GM12873 (cell line): ENCODE measurements around the gene MAD2L2.

ENCODE experiments used
- TF ChIP-seq, protein P1 (sequence below): IDR thresholded peaks from 2 replicates; pipeline ENCODE4 v1.5.1; 2012; ENCODE audit warnings: low read depth, mild to moderate bottlenecking, moderate library complexity, low read length, control low read depth; ENCODE audit not compliant: insufficient read depth; ENCODE audit errors: missing control alignments

The MAD2L2 gene

DNA sequence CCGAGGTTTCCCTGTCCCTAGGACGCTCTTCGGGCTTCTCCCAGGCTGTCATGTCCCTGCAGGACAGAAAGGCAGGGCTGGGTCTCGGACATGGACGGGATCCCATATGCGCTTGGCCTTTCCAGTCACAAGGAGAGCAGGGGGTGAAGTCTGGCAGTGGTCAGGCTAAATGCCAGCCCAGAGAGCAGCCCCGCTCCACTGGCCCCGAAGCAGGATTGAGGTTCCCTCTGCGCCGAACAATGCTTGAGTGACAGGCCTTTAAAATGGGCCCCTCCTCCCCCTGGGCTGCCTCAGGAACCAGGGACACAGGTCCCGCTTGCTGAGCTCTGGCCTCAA is 23.2 kb upstream of the MAD2L2 start:
- TF ChIP-seq, protein P1, sequence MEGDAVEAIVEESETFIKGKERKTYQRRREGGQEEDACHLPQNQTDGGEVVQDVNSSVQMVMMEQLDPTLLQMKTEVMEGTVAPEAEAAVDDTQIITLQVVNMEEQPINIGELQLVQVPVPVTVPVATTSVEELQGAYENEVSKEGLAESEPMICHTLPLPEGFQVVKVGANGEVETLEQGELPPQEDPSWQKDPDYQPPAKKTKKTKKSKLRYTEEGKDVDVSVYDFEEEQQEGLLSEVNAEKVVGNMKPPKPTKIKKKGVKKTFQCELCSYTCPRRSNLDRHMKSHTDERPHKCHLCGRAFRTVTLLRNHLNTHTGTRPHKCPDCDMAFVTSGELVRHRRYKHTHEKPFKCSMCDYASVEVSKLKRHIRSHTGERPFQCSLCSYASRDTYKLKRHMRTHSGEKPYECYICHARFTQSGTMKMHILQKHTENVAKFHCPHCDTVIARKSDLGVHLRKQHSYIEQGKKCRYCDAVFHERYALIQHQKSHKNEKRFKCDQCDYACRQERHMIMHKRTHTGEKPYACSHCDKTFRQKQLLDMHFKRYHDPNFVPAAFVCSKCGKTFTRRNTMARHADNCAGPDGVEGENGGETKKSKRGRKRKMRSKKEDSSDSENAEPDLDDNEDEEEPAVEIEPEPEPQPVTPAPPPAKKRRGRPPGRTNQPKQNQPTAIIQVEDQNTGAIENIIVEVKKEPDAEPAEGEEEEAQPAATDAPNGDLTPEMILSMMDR = no peak

DNA sequence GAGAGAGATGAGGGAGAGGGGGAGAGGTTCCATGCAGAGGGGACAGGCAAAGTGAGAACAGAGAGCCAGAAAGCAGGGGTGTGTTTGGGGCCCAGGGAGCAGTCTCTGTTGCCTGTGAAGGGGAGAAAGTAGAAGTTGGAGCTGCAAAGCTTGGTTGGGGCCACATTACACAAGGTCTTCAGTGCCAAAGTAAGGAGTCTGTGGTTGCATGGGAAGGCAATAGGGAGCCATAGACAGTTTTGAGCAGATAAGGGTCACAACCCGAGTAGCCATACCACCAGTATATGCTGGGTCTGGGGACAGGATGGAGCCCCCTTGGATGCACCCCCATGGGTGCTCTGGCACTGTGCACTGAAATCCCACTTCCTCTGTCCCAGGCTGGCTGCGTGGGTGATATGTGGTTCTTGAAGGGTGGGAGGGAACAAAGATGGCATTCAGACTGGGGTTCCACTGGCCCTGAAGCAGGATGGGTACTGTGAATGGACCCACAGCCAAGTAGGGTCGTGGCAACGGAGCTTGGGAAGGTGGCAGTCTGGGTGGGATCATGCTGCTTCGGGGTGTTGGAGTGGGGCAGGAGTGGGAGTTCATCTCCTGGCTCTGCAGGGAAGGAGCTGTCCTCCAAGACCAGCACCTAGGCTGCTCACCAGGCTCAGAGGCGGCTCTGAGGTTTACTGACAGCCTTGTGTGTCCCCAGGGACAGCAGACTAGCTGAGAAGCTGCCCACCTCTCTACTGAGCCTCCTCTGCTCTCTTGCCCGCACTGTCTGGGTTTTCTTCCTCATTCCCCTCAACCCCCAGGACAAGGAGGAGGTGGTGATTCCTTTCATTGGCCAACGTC is 22.6 kb upstream of the MAD2L2 start:
- TF ChIP-seq, protein P1 = no peak

DNA sequence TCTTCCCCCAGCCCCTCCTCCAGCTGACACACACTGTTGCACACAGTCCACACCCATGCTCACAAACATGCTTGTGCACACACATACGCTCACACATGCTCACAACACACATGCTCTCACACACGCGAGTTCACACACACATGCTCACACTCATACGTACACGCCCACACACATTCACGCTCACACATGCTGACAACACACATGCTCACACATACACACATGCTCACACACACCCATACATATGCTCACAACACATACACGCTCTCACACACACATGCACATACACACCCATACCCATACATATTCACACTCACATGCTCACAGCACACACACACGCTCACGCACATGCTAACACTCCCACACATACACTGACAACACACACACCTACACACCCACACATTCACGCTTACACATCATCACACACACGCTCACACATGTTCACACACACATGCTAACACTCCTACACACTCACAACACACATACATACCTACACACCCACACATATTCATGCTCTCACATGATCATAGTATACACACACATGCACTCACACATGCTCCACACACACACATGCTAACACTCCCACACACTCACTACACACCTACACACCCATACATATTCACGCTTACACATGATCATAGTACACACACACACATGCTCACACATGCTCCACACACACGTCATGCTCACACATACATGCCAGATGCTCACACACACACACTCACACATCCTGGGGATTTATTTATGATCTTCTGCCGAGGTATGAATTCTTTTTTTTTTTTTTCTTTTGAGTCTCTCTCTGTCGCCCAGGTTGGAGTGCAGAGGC is 21.2 kb upstream of the MAD2L2 start:
- TF ChIP-seq, protein P1 = no peak

DNA sequence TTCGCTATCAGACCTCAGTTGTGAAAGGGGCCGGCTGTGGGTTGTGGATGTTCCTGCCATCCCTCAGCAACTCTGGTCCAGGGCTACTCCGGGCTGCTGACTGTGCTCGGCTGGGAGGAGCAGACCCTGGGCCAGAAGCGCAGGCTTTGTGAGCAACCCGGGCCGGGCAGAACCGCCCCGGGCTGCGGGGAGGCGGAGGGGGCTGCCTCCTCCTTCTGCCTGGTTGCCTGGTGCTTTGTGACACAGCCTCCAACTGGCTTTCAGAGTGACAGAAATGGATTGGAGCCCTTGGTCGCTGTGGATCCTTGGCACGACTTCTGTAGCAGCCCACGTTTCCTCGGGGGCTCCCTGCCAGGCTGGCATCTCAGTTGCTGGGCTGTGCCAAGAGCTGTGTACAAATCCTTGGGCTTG is 20.6 kb upstream of the MAD2L2 start:
- TF ChIP-seq, protein P1 = no peak

DNA sequence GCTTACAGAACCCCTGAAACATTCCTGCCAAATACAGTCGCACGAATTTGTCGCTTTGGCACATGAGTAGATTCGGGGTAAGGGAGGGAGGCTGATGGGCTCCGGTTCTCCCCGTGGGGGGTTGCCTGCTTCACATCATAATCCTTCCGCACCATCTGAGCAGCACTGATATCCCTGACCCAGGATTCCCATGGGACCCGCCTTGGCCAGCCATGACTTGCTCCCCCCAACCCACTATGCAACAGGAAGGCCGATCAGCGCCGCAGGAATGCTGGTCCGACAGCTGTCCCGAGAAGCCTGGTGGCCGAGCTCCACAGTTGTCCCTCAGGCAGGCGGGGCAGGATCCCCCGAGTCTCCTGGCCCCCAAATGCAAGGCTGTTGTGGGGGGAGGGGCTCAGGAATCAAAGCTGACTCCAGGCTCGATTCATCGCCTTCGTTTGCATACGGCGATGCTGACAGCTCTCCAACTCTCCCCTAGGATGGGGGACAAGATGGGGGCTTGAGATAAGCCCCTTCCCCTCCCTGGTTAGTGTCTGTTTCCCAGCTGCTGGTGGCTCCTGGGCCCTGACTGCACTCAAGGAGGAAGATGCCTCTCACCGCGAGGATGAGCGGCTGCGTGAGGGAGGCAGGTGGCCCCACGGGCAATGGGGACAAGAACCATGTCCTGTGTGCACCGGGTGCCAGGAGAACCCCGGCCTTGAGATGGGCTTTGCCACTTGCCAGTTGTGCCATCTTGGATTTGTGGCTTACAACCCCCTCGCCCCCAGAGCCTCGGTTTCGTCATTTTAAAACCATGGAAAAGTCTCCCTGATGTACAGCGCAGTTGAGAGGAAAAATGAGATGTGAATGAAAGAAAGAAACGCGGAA is 19.9 kb upstream of the MAD2L2 start:
- TF ChIP-seq, protein P1 = no peak

DNA sequence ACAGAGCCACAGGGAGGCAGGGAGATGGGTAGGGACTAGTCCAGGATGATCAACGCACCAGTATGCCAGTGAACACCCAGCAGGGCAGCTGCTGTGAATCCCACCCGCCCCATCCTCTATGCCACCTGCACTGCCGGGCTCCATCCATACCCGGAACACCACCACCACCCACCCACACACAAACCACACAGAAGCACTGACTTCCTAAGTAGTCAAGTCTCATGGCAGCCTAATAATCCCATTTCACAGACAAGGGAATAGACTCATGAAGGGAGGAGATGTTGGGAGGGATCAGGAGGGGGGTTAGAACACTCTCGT is 16.9 kb upstream of the MAD2L2 start:
- TF ChIP-seq, protein P1 = no peak
